GM12872 (cell line): ENCODE results near the gene SH3BP1.

ENCODE experiments used
- TF ChIP-seq, protein P1 (sequence below): IDR thresholded peaks from 3 replicates; pipeline ENCODE4 v1.5.1; 2011; ENCODE audit warnings: low read depth, mild to moderate bottlenecking, low read length, moderate library complexity; ENCODE audit not compliant: insufficient read depth

The SH3BP1 gene

DNA sequence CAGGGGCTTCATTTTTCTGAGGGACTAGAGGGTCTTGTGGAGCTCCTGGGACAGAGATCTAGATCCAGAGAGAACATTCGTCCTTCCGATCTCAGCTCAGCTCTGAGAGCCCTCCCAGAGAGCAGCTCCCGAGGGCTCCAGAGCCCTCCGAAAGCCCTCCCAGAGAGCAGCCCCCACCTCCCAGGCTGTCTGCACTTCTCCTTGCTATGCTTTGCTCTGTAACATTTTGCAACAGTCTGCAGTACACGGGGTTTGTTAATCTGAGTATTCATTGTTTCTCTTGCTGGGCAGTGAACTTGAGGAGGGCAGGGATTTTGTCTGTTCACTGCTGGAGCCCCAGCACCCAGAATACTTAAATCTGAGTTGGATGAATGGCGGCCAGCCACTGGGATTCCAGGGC lies 28.3 kb upstream of the SH3BP1 start:
- TF ChIP-seq, protein P1, sequence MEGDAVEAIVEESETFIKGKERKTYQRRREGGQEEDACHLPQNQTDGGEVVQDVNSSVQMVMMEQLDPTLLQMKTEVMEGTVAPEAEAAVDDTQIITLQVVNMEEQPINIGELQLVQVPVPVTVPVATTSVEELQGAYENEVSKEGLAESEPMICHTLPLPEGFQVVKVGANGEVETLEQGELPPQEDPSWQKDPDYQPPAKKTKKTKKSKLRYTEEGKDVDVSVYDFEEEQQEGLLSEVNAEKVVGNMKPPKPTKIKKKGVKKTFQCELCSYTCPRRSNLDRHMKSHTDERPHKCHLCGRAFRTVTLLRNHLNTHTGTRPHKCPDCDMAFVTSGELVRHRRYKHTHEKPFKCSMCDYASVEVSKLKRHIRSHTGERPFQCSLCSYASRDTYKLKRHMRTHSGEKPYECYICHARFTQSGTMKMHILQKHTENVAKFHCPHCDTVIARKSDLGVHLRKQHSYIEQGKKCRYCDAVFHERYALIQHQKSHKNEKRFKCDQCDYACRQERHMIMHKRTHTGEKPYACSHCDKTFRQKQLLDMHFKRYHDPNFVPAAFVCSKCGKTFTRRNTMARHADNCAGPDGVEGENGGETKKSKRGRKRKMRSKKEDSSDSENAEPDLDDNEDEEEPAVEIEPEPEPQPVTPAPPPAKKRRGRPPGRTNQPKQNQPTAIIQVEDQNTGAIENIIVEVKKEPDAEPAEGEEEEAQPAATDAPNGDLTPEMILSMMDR, result no peak

DNA sequence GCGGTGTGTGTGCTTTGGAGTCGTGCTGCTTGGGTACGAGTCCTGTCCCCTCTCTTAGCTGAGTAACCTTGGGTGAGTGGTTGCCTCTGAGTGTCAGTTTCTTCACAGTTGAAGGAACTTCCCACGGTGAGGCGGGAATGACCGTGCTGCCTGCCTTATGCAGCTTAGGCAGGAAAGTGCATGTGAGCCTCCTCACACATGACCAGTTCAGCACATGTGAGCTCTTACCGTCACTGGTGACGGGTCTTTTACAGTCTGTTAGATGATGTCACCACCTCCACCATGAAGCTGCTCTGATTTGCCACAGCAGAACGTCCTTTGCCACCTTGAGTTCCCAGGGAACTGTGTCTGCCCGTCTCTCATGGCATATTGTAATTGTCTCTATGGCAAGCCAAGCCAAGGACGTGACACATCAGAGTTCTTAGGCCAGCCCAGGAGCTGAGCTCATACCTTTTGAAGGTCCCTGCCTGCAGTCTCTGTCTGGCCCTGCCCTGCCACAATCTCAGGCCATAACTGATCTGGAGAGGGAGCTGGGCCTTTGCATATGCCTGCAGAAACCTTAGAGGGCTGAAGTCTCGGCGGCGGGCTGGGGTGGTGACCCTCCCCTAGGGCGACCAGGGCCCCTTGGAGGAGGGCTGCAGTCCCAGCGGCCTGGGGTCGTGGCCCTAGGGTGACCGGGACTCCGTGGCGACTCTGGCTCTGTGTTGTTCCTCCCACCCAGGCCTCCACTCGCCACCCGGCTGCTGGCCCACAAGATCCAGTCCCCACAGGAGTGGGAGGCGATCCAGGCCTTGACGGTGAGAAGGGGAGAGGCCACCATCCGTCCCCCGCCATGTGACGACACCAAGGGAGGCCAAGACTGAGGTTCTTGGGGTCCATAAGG lies 23.0 kb upstream of the SH3BP1 start:
- TF ChIP-seq, protein P1, result no peak

DNA sequence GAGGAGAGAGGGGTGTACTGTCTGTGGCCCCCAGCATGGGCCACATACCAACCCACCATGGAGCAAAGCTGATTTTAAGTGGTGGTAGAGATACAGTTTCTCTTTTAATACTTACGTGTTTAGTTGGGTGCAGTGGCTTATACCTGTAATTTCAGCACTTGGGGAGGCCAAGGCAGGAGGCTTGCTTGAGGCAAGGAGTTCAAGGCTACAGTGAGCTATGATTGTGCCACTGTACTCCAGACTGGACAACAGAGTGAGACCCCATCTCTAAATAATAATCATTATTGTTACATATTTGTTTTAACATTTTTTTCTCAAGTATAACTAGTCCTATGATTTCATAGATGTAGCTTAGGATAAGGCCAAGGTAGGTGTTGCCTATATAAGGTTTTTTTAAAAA lies 22.0 kb upstream of the SH3BP1 start:
- TF ChIP-seq, protein P1, result no peak

DNA sequence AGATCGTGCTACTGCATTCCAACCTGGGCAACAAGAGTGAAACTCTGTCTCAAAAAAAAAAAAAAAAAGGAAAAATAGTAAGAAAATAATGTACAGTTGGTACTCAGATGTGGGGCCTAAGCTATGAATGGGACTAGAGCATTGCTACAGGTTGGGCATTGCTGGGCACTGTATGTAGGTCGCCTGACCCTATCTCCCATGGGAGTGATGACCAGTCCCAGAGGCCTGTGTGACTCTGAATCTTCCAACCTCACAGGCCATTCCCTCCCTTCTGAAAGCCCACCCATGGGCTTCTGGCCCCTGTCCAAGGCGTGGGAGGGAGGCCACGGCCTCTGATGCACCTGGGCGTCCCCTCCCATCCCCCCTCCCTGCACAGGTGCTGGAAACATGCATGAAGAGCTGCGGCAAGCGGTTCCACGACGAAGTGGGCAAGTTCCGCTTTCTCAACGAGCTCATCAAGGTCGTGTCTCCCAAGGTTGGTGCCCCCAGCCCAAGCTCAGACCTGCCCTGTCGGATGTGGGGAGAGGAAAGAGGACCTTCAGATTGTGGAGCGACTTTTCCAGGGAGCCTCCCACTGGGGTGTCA lies 21.3 kb upstream of the SH3BP1 start:
- TF ChIP-seq, protein P1, result no peak

DNA sequence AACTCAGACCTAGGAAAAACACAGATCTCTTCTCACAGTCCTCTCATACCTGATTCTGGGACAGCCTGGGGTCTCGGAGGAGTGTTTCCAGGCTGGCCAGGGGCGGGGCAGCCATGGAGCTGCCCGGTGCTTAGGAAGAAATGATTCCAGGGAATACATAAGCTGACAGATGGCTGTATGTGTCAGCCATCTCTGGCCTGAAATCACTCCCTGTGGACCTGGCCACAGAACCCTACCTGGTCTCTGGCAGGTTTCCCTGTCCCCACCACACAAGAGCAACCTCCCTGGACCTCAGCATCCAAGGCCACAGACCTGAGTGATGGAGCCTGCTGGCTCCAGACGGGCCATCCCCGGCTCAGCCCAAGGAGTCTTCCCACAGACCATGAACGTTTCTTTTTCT lies 20.8 kb upstream of the SH3BP1 start:
- TF ChIP-seq, protein P1, result no peak

DNA sequence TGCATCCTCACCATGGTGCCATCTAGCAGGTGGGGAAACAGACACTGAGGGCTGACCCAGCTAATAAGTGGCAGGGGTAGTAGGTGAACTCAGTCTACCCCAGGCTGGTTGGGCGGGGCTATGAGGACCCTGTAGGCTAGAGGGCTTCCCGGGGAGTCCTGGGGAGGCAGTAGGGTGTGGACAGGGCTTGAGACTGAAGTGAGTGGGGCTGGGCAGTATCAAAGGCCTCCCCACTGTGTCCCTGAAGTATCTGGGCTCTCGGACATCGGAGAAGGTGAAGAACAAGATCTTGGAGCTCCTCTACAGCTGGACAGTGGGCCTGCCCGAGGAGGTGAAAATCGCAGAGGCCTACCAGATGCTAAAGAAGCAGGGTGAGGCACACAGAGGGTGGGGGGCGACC lies 19.5 kb upstream of the SH3BP1 start:
- TF ChIP-seq, protein P1, result no peak

DNA sequence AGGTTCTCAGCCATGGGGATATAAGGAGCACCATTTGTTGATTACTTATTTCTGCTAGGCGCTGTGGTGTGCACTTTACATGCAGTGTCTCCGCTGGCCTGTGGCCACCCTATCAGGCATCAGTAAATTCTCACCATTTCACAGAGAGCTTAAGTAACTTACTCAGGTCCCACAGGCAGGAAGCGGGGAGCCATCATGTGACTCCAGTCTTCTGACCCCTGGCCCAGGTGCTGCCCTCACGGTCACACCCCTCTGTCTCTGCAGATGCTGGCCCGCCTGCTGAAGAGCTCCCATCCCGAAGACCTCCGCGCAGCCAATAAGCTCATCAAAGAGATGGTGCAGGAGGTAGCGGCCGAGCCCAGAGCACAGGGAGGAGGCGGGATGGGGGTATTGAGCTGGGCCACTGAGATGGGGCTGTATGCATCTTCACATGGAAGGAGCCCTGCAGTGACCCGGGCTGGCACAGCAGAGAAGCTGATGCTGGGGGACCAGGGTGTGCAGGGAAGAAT lies 18.1 kb upstream of the SH3BP1 start:
- TF ChIP-seq, protein P1, result no peak
